GM12878 (cell line): Measurements from ENCODE around the gene DOHH. TPM values are rescaled to one million over a fixed set of nuclear protein-coding genes. Genes with fewer than 3 reads are reported as not detected.

Source experiments
- CEBPB ChIP-seq, 2 experiments: fragments of 150-350 bp in 1 of 2; IDR thresholded peaks; 2 replicates each; pipeline ENCODE4 v1.6.1; 2012 to 2014; ENCODE audit warnings: low read depth in 2 of 2, low read length in 2 of 2, borderline replicate concordance in 1 of 2, inconsistent platforms in 1 of 2
- EZH2 ChIP-seq: IDR thresholded peaks from 2 replicates; pipeline ENCODE4 v1.6.1; 2012; ENCODE audit warnings: low read depth, mild to moderate bottlenecking, control low read depth, inconsistent platforms, low read length, borderline replicate concordance; ENCODE audit not compliant: control insufficient read depth
- YY1 ChIP-seq: IDR thresholded peaks from 2 replicates; pipeline ENCODE4 v1.6.1; 2011; ENCODE audit warnings: low read depth, mild to moderate bottlenecking, low read length
- polyA plus RNA-seq, 11 experiments: library from polyadenylated mRNA; depleted of rRNA in 4 of 11; unstranded in 6 of 11; stranded (reverse) in 5 of 11; fragments of >200 nt; fragmentation: Nextera tagmentation in 4 of 11; fragmentation: Illumina TruSeq in 1 of 11; extraction: Ambion mirVana in 4 of 11; extraction: Trizol in 1 of 11; gene quantifications; 1 replicate in 1 of 11; 2 replicates in 10 of 11; pipeline versions ENCODE4 v1.2.1 to v1.2.3, GENCODE V29; 2011 to 2016; ENCODE audit warnings: inconsistent platforms in 2 of 11, missing spikeins in 2 of 11, low read depth in 1 of 11
- total RNA-seq, 4 experiments: library from RNA; depleted of rRNA in 3 of 4; stranded (reverse); fragments of >200 nt in 3 of 4; fragmentation: Illumina TruSeq in 1 of 4; extraction: Trizol in 1 of 4; gene quantifications; 2 replicates each; pipeline versions ENCODE4 v1.2.1 to v1.2.3, GENCODE V29; 2013 to 2021
- TF ChIP-seq, protein P1 (sequence below): fragments of 150-350 bp; IDR thresholded peaks from 2 replicates; pipeline ENCODE4 v1.6.1; 2016; ENCODE audit warnings: low read depth, low read length
- TF ChIP-seq, protein P2 (sequence below): fragments of 450-650 bp; IDR thresholded peaks from 2 replicates; pipeline ENCODE4 v1.6.1; 2017; ENCODE audit warnings: mild to moderate bottlenecking
- TF ChIP-seq, protein P3 (sequence below), 3 experiments: IDR thresholded peaks in 2 of 3; conservative IDR thresholded peaks in 1 of 3; 2 replicates each; pipeline ENCODE4 v1.5.1; 2011; ENCODE audit warnings: low read depth in 3 of 3, low read length in 3 of 3, mild to moderate bottlenecking in 3 of 3, control low read depth in 2 of 3, moderate library complexity in 2 of 3, inconsistent platforms in 1 of 3, mixed read lengths in 1 of 3; ENCODE audit not compliant: control insufficient read depth in 2 of 3, insufficient read depth in 1 of 3; ENCODE audit errors: extremely low read depth in 1 of 3

Gene DOHH
- total and polyA plus RNA-seq, 10 of the 15 experiments (the other 5 are each of a cell fraction or from before 2014, with no cell fraction given) = 0.11 to 28.6 (median 11.7) TPM

DNA sequence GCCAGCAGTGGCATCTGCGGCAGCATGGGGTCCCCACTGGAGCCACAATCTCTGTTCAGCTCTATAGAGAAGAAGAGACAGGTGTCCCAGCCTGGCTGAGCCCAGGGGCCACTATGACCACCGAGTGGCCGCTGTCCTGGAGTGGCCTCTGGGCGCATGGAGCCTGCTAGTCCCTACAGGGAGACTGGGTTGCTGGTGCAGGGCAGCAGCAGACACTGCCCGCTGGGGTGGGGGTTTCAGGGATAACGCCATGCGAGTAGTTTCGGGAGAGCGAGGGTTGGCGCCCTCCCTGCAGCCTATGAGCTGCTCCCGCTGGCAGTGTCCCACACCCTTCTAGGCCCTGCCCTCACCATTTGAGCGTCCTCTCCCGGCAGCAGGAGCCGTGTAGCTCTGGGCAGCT is 27.6 kb upstream of the DOHH start (continued):
- TF ChIP-seq, protein P1, sequence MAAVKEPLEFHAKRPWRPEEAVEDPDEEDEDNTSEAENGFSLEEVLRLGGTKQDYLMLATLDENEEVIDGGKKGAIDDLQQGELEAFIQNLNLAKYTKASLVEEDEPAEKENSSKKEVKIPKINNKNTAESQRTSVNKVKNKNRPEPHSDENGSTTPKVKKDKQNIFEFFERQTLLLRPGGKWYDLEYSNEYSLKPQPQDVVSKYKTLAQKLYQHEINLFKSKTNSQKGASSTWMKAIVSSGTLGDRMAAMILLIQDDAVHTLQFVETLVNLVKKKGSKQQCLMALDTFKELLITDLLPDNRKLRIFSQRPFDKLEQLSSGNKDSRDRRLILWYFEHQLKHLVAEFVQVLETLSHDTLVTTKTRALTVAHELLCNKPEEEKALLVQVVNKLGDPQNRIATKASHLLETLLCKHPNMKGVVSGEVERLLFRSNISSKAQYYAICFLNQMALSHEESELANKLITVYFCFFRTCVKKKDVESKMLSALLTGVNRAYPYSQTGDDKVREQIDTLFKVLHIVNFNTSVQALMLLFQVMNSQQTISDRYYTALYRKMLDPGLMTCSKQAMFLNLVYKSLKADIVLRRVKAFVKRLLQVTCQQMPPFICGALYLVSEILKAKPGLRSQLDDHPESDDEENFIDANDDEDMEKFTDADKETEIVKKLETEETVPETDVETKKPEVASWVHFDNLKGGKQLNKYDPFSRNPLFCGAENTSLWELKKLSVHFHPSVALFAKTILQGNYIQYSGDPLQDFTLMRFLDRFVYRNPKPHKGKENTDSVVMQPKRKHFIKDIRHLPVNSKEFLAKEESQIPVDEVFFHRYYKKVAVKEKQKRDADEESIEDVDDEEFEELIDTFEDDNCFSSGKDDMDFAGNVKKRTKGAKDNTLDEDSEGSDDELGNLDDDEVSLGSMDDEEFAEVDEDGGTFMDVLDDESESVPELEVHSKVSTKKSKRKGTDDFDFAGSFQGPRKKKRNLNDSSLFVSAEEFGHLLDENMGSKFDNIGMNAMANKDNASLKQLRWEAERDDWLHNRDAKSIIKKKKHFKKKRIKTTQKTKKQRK = no peak
- TF ChIP-seq YY1 (no peak), CEBPB (IDR thresholded peaks at IDR 0.05; ENCODE audit: borderline replicate concordance in 1 of 2, low read depth in 2 of 2, low read length in 2 of 2) (no peak), EZH2 (no peak)
- TF ChIP-seq, protein P2, sequence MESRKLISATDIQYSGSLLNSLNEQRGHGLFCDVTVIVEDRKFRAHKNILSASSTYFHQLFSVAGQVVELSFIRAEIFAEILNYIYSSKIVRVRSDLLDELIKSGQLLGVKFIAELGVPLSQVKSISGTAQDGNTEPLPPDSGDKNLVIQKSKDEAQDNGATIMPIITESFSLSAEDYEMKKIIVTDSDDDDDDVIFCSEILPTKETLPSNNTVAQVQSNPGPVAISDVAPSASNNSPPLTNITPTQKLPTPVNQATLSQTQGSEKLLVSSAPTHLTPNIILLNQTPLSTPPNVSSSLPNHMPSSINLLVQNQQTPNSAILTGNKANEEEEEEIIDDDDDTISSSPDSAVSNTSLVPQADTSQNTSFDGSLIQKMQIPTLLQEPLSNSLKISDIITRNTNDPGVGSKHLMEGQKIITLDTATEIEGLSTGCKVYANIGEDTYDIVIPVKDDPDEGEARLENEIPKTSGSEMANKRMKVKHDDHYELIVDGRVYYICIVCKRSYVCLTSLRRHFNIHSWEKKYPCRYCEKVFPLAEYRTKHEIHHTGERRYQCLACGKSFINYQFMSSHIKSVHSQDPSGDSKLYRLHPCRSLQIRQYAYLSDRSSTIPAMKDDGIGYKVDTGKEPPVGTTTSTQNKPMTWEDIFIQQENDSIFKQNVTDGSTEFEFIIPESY = no peak
- TF ChIP-seq, protein P3, sequence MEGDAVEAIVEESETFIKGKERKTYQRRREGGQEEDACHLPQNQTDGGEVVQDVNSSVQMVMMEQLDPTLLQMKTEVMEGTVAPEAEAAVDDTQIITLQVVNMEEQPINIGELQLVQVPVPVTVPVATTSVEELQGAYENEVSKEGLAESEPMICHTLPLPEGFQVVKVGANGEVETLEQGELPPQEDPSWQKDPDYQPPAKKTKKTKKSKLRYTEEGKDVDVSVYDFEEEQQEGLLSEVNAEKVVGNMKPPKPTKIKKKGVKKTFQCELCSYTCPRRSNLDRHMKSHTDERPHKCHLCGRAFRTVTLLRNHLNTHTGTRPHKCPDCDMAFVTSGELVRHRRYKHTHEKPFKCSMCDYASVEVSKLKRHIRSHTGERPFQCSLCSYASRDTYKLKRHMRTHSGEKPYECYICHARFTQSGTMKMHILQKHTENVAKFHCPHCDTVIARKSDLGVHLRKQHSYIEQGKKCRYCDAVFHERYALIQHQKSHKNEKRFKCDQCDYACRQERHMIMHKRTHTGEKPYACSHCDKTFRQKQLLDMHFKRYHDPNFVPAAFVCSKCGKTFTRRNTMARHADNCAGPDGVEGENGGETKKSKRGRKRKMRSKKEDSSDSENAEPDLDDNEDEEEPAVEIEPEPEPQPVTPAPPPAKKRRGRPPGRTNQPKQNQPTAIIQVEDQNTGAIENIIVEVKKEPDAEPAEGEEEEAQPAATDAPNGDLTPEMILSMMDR (IDR thresholded peaks at IDR 0.05 in 2 of 3, conservative IDR thresholded peaks at IDR 0.05 in 1 of 3; ENCODE audit: control insufficient read depth in 2 of 3, extremely low read depth in 1 of 3, insufficient read depth in 1 of 3, low read depth in 3 of 3, low read length in 3 of 3) = no peak
